ENCODE measurements around the gene USP15.

Gene USP15

GRCh38 chr12:62259993-62260732, at the start of gene USP15:
Gene USP15, plus strand, starts transcription at chr12:62260404. Its CDS starts 11 bp downstream, at chr12:62260415.
- H4K20me1 ChIP-seq (ENCODE audit: insufficient read depth, low read length), result peaks cover 33% of the 10 kb centered on the region
- peak within 1 kb of the TSS; percentile 96 for H3K4me3 ChIP-seq (ENCODE audit: low read length)
- DNase-seq, result peak; percentile 97
- no peak for TF ChIP-seq EZH2phosphoT487 (IDR thresholded peaks at IDR 0.05; ENCODE audit: low read length)
- TF ChIP-seq CTCF (IDR thresholded peaks at IDR 0.05; ENCODE audit: low read length), result peak; percentile 69
- H3K9me2 ChIP-seq (replicated peaks; ENCODE audit: insufficient read depth, low read length), result no peaks in the 10 kb centered on the region
- H3K79me2 ChIP-seq (ENCODE audit: low read length), result peaks cover 49% of the 10 kb centered on the region
- no peaks in the 10 kb centered on the region for H3K36me3 ChIP-seq (replicated peaks; ENCODE audit: insufficient read depth, low read length)
- peak within 1 kb of the TSS; percentile 94 for H3K27ac ChIP-seq (ENCODE audit: low read length)
- H3K9ac ChIP-seq (ENCODE audit: low read length), result peak within 1 kb of the TSS; percentile 90
- peak within 1 kb of the TSS; percentile 82 for H2AFZ ChIP-seq (ENCODE audit: low read length)
- H3K27me3 ChIP-seq (replicated peaks; ENCODE audit: insufficient read depth, low read length), result no peaks in the 10 kb centered on the region
- peaks cover 39% of the 10 kb centered on the region for H3K4me1 ChIP-seq (ENCODE audit: low read length)
- H3K4me2 ChIP-seq (ENCODE audit: low read depth, low read length), result peak within 1 kb of the TSS; percentile 81
- peaks cover 27% of the 10 kb centered on the region for H3F3A ChIP-seq (ENCODE audit: insufficient read depth, low read length)
- H3K9me3 ChIP-seq (replicated peaks; ENCODE audit: insufficient read depth, low read length), result no peaks in the 10 kb centered on the region

- no peak overlapping the region for H3K4me3 ChIP-seq (ENCODE audit: low read length)
- H3K27ac ChIP-seq (ENCODE audit: low read length), result no peak overlapping the region
- H2AFZ ChIP-seq (ENCODE audit: low read length), result no peak overlapping the region
- H3K4me1 ChIP-seq (ENCODE audit: low read length), result no peaks in the 10 kb centered on the region
- no peaks in the 10 kb centered on the region for H4K20me1 ChIP-seq (ENCODE audit: insufficient read depth, low read length)
- no peak overlapping the region for H3K4me2 ChIP-seq (ENCODE audit: low read depth, low read length)
- no peak for TF ChIP-seq EZH2phosphoT487 (IDR thresholded peaks at IDR 0.05; ENCODE audit: low read length)
- TF ChIP-seq EZH2 (optimal IDR thresholded peaks at IDR 0.05; ENCODE audit: low read depth, low read length), result no peak
- peak; percentile 86 for TF ChIP-seq CTCF (IDR thresholded peaks at IDR 0.05; ENCODE audit: low read length)
- H3K36me3 ChIP-seq (replicated peaks; ENCODE audit: insufficient read depth, low read length), result no peaks in the 10 kb centered on the region
- no peaks in the 10 kb centered on the region for H3K27me3 ChIP-seq (replicated peaks; ENCODE audit: insufficient read depth, low read length)
- no peak overlapping the region for H3K9ac ChIP-seq (ENCODE audit: low read length)
- H3F3A ChIP-seq (ENCODE audit: insufficient read depth, low read length), result no peaks in the 10 kb centered on the region
- no peaks in the 10 kb centered on the region for H3K79me2 ChIP-seq (ENCODE audit: low read length)
- H3K9me2 ChIP-seq (replicated peaks; ENCODE audit: insufficient read depth, low read length), result no peaks in the 10 kb centered on the region
- no peaks in the 10 kb centered on the region for H3K9me3 ChIP-seq (replicated peaks; ENCODE audit: insufficient read depth, low read length)
- peak; percentile 56 for DNase-seq
These were observed 49.8 kb upstream of the USP15 start for GRCh38 chr12:62210422-62210821.

GRCh38 chr12:62211510-62211909, 48.7 kb upstream of the USP15 start:
- Histone ChIP-seq H3K9me3 (replicated peaks; ENCODE audit: insufficient read depth, low read length) (no peaks in the 10 kb centered on the region), H3K9ac (ENCODE audit: low read length) (no peak overlapping the region), H3K9me2 (replicated peaks; ENCODE audit: insufficient read depth, low read length) (no peaks in the 10 kb centered on the region), H3F3A (ENCODE audit: insufficient read depth, low read length) (no peaks in the 10 kb centered on the region), H3K79me2 (ENCODE audit: low read length) (no peaks in the 10 kb centered on the region), H2AFZ (ENCODE audit: low read length) (no peak overlapping the region), H3K27ac (ENCODE audit: low read length) (no peak overlapping the region), H3K4me1 (ENCODE audit: low read length) (no peaks in the 10 kb centered on the region), H3K4me2 (ENCODE audit: low read depth, low read length) (no peak overlapping the region), H4K20me1 (ENCODE audit: insufficient read depth, low read length) (no peaks in the 10 kb centered on the region), H3K4me3 (ENCODE audit: low read length) (no peak overlapping the region), H3K27me3 (replicated peaks; ENCODE audit: insufficient read depth, low read length) (no peaks in the 10 kb centered on the region), H3K36me3 (replicated peaks; ENCODE audit: insufficient read depth, low read length) (no peaks in the 10 kb centered on the region)
- no peak for TF ChIP-seq CTCF (IDR thresholded peaks at IDR 0.05; ENCODE audit: low read length)
- TF ChIP-seq EZH2 (optimal IDR thresholded peaks at IDR 0.05; ENCODE audit: low read depth, low read length), result no peak
- no peak for TF ChIP-seq EZH2phosphoT487 (IDR thresholded peaks at IDR 0.05; ENCODE audit: low read length)
- no peak for DNase-seq

All from MM.1S (cell line).